Vagina (tissue), 2 donors: ENCODE data around the gene SLC13A3.

ENCODE experiments used
- POLR2A ChIP-seq, 2 donors: fragments of 450-650 bp; IDR thresholded peaks; one replicate each; pipeline ENCODE4 v1.6.1; 2017; ENCODE audit warnings: antibody characterized with exemption in 2 of 2, mild to moderate bottlenecking in 2 of 2, moderate library complexity in 2 of 2
- TF ChIP-seq, protein P1 (sequence below), 3 experiments: fragments of 450-650 bp in 2 of 3; fragments of 200-600 bp in 1 of 3; sonication (generic) in 1 of 3; IDR thresholded peaks; one replicate each; pipeline ENCODE4 v1.5.1; 2017 to 2019; ENCODE audit warnings: antibody characterized with exemption in 3 of 3, mild to moderate bottlenecking in 2 of 3, moderate library complexity in 2 of 3

DNA sequence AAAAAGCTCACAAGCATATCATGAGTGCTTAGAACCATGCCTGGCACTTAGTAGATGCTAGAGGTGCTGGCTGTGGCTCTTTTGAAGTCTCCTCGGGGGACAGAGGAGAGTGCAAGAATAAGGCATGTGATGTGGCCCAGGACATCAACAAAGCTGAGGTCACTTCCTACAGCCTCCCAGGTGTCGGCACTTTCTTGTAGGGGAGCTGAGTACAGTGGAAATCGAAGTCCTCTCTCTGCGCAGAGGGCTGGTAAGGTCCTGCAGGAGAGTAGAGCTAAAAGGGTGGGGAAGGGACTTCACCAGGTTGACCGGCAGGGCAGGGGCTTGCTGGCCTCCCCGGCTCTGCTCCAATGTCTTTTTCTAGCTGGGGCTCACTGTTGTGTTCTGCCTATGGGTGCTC, 11.2 kb downstream of the SLC13A3 start:
- TF ChIP-seq, protein P1, sequence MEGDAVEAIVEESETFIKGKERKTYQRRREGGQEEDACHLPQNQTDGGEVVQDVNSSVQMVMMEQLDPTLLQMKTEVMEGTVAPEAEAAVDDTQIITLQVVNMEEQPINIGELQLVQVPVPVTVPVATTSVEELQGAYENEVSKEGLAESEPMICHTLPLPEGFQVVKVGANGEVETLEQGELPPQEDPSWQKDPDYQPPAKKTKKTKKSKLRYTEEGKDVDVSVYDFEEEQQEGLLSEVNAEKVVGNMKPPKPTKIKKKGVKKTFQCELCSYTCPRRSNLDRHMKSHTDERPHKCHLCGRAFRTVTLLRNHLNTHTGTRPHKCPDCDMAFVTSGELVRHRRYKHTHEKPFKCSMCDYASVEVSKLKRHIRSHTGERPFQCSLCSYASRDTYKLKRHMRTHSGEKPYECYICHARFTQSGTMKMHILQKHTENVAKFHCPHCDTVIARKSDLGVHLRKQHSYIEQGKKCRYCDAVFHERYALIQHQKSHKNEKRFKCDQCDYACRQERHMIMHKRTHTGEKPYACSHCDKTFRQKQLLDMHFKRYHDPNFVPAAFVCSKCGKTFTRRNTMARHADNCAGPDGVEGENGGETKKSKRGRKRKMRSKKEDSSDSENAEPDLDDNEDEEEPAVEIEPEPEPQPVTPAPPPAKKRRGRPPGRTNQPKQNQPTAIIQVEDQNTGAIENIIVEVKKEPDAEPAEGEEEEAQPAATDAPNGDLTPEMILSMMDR (IDR thresholded peaks at IDR 0.05) = no peak
- TF ChIP-seq POLR2A (IDR thresholded peaks at IDR 0.05) = no peak
